ENCODE data around the gene OR5M11.
"Not testable (repeated sequence)": the region's sequence is repeated elsewhere in the genome, so short reads cannot be mapped to it uniquely, and the experiment has no call there.

The OR5M11 gene

GRCh38 chr11:56543157-56543556, at the start of gene OR5M11:
Gene OR5M11, minus strand, starts transcription at chr11:56543257. Its CDS starts 0 bp downstream, at chr11:56543257.
- DNase-seq = no peak

- DNase-seq = not testable (repeated sequence)
These were observed 49.1 kb upstream of the OR5M11 start for GRCh38 chr11:56592088-56592717.

- DNase-seq = no peak
These were observed 34.6 kb upstream of the OR5M11 start, which contains the start of gene OR5M10 for GRCh38 chr11:56577621-56578020. Gene OR5M10, minus strand, starts transcription at chr11:56577721. Its CDS starts 0 bp downstream, at chr11:56577721.

GRCh38 chr11:56558574-56558973, 15.5 kb upstream of the OR5M11 start:
- DNase-seq = no peak

- DNase-seq = not testable (repeated sequence)
These were observed 11.6 kb upstream of the OR5M11 start for GRCh38 chr11:56554691-56555090.

GRCh38 chr11:56545531-56545930, 2.5 kb upstream of the OR5M11 start:
- no peak for DNase-seq

GRCh38 chr11:56543739-56544138, 682 bp upstream of the OR5M11 start:
- DNase-seq = no peak

GRCh38 chr11:56533054-56533740, 9.9 kb downstream of the OR5M11 start:
- DNase-seq = no peak

GRCh38 chr11:56531856-56532255, 11.2 kb downstream of the OR5M11 start:
- DNase-seq = no peak

- DNase-seq = no peak
These were observed 21.0 kb downstream of the OR5M11 start for GRCh38 chr11:56522008-56522407.

GRCh38 chr11:56513280-56513679, 29.8 kb downstream of the OR5M11 start:
- no peak for DNase-seq

GRCh38 chr11:56509439-56509838, 33.6 kb downstream of the OR5M11 start:
- no peak for DNase-seq

- DNase-seq = no peak
These were observed 46.0 kb downstream of the OR5M11 start for GRCh38 chr11:56497010-56497409.

- DNase-seq = no peak
These were observed 47.9 kb downstream of the OR5M11 start for GRCh38 chr11:56495117-56495516.
